ENCODE data around the gene MYL7.

DNA sequence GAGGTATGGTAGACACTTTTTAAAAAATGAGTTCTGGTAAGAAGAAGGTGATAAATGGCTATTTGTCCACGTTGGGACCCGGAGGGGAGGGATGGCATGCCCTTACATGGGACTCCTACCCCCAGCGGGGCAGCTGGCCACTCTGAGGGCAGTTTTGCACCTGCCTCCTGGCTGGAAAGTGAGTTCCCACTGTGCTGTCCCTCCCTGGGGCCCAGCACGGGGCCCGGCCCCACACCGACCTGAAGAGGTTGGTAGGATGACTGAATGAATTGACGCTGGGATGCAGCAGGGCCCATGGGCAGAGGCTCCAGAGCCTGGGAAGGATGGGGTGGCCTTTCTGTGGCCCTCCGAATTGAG, 37.6 kb downstream of the MYL7 start:
- TF ChIP-seq, protein P1, sequence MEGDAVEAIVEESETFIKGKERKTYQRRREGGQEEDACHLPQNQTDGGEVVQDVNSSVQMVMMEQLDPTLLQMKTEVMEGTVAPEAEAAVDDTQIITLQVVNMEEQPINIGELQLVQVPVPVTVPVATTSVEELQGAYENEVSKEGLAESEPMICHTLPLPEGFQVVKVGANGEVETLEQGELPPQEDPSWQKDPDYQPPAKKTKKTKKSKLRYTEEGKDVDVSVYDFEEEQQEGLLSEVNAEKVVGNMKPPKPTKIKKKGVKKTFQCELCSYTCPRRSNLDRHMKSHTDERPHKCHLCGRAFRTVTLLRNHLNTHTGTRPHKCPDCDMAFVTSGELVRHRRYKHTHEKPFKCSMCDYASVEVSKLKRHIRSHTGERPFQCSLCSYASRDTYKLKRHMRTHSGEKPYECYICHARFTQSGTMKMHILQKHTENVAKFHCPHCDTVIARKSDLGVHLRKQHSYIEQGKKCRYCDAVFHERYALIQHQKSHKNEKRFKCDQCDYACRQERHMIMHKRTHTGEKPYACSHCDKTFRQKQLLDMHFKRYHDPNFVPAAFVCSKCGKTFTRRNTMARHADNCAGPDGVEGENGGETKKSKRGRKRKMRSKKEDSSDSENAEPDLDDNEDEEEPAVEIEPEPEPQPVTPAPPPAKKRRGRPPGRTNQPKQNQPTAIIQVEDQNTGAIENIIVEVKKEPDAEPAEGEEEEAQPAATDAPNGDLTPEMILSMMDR (IDR thresholded peaks at IDR 0.05; ENCODE audit: low read length), result no peak
- no peak for TF ChIP-seq EZH2phosphoT487 (IDR thresholded peaks at IDR 0.05; ENCODE audit: low read length)

All from MM.1S (cell line).